ENCODE data around the gene SEC23B. TPM values are rescaled to one million over a fixed set of nuclear protein-coding genes. Genes with fewer than 3 reads are reported as not detected.

Gene SEC23B
- total RNA-seq, 1 experiment from 2014 or later = 85.8 TPM

DNA sequence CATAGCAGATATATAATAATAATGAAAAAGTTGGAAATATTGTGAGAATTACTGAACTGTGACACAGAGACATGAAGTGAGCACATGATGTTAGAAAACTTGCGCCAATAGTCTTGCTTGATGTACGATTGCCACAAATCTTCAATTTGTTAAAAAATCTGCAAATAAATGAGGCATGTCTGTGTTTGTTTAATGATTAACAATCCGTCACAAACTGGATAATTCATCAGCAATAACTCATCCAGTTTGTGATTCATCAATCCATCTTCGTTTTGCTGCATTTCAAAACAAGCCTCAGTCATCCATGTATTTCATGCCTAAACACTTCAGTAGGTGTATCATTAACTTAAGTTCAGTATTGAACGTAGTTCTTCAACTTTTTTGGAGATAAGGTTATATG is 34.0 kb downstream of the SEC23B start:
- Histone ChIP-seq H3K9me2 (ENCODE audit: insufficient read depth) (no peaks in the 10 kb centered on the region), H3K27me3 (ENCODE audit: insufficient read depth, low read length) (no peaks in the 10 kb centered on the region), H3K4me3 (replicated peaks in 1 of 2; ENCODE audit: low read depth in 1 of 2, low read length in 2 of 2) (no peak overlapping the region), H3K27ac (ENCODE audit: low read depth, low read length) (no peak overlapping the region), H3K4me2 (ENCODE audit: low read length) (no peak overlapping the region), H2AFZ (ENCODE audit: low read depth, low read length, poor library complexity, severe bottlenecking) (no peak overlapping the region), H4K20me1 (ENCODE audit: insufficient read depth) (no peaks in the 10 kb centered on the region), H3K9me3 (ENCODE audit: control insufficient read depth in 1 of 2, insufficient read depth in 1 of 2, low read depth in 1 of 2, low read length in 2 of 2) (no peaks in the 10 kb centered on the region), H3K4me1 (ENCODE audit: control insufficient read depth in 1 of 2, insufficient read depth in 2 of 2, low read length in 2 of 2) (peaks cover 0 to 14% of the 10 kb centered on the region in 2 experiments; a peak in 2 of 4 replicates), H3K36me3 (ENCODE audit: control insufficient read depth in 1 of 2, insufficient read depth in 2 of 2, low read length in 2 of 2) (peaks cover 14 to 36% of the 10 kb centered on the region in 2 experiments), H3K9ac (ENCODE audit: low read length) (no peak overlapping the region), H3K79me2 (ENCODE audit: insufficient read depth, low read length) (no peaks in the 10 kb centered on the region)
- intact Hi-C loops (cut with micrococcal nuclease) = no loop called here
- BruUV-seq (replicated peaks) = no TSS peak
- ATAC-seq (no peak), DNase-seq (ENCODE audit: low read depth, low spot score) (no peak)
- ChIA-PET CTCF (no interaction called here), POLR2A (no interaction called here), RAD21 (ENCODE audit: low non-redundant PET in 1 of 2, low total read pairs in 2 of 2, uncharacterized antibody in 2 of 2, unreplicated experiment in 2 of 2) (no interaction called here)
- no peak for TF ChIP-seq MAX (IDR thresholded peaks at IDR 0.05)
- no peak for TF ChIP-seq RAD21 (IDR thresholded peaks at IDR 0.05; ENCODE audit: low read depth)
- TF ChIP-seq FOSL1 (IDR thresholded peaks at IDR 0.05; ENCODE audit: low read depth) = no peak
- TF ChIP-seq EZH2 (IDR thresholded peaks at IDR 0.05) = no peak
- no peak for TF ChIP-seq SIN3A (IDR thresholded peaks at IDR 0.05; ENCODE audit: low read depth)
- TF ChIP-seq SP1 (IDR thresholded peaks at IDR 0.05; ENCODE audit: low read depth) = no peak
- TF ChIP-seq, protein P1, sequence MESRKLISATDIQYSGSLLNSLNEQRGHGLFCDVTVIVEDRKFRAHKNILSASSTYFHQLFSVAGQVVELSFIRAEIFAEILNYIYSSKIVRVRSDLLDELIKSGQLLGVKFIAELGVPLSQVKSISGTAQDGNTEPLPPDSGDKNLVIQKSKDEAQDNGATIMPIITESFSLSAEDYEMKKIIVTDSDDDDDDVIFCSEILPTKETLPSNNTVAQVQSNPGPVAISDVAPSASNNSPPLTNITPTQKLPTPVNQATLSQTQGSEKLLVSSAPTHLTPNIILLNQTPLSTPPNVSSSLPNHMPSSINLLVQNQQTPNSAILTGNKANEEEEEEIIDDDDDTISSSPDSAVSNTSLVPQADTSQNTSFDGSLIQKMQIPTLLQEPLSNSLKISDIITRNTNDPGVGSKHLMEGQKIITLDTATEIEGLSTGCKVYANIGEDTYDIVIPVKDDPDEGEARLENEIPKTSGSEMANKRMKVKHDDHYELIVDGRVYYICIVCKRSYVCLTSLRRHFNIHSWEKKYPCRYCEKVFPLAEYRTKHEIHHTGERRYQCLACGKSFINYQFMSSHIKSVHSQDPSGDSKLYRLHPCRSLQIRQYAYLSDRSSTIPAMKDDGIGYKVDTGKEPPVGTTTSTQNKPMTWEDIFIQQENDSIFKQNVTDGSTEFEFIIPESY (IDR thresholded peaks at IDR 0.05; ENCODE audit: extremely low read depth, insufficient replicate concordance, low read length) = no peak
- no peak for TF ChIP-seq YY1 (IDR thresholded peaks at IDR 0.05; ENCODE audit: extremely low read depth, insufficient replicate concordance, low read depth, low read length)
- TF ChIP-seq ATF3 (IDR thresholded peaks at IDR 0.05) = no peak
- no peak for TF ChIP-seq CBX3 (IDR thresholded peaks at IDR 0.05; ENCODE audit: low read depth)
- TF ChIP-seq, protein P2, sequence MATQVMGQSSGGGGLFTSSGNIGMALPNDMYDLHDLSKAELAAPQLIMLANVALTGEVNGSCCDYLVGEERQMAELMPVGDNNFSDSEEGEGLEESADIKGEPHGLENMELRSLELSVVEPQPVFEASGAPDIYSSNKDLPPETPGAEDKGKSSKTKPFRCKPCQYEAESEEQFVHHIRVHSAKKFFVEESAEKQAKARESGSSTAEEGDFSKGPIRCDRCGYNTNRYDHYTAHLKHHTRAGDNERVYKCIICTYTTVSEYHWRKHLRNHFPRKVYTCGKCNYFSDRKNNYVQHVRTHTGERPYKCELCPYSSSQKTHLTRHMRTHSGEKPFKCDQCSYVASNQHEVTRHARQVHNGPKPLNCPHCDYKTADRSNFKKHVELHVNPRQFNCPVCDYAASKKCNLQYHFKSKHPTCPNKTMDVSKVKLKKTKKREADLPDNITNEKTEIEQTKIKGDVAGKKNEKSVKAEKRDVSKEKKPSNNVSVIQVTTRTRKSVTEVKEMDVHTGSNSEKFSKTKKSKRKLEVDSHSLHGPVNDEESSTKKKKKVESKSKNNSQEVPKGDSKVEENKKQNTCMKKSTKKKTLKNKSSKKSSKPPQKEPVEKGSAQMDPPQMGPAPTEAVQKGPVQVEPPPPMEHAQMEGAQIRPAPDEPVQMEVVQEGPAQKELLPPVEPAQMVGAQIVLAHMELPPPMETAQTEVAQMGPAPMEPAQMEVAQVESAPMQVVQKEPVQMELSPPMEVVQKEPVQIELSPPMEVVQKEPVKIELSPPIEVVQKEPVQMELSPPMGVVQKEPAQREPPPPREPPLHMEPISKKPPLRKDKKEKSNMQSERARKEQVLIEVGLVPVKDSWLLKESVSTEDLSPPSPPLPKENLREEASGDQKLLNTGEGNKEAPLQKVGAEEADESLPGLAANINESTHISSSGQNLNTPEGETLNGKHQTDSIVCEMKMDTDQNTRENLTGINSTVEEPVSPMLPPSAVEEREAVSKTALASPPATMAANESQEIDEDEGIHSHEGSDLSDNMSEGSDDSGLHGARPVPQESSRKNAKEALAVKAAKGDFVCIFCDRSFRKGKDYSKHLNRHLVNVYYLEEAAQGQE (IDR thresholded peaks at IDR 0.05; ENCODE audit: low read depth) = no peak
- TF ChIP-seq CEBPB (IDR thresholded peaks at IDR 0.05; ENCODE audit: low read depth) = no peak
- TF ChIP-seq SRF (IDR thresholded peaks at IDR 0.05; ENCODE audit: low read depth) = no peak
- TF ChIP-seq ZFX (IDR thresholded peaks at IDR 0.05) = no peak
- TF ChIP-seq POLR2A (IDR thresholded peaks at IDR 0.05; ENCODE audit: borderline replicate concordance, extremely low read depth, insufficient read depth, insufficient read length) = no peak
